SK-N-SH (cell line): ENCODE results near the gene NCF4. TPM values are rescaled to one million over a fixed set of nuclear protein-coding genes. Genes with fewer than 3 reads are reported as not detected.

Source experiments
- CTCF ChIA-PET: fragments of 300-600, 350-600 bp; formaldehyde crosslinking; extraction: SDS; loops from one replicate; lab custom pipeline; 2021; lab: Yijun Ruan, JAX
- POLR2A ChIA-PET: fragments of 350-600 bp; sonication (Branson Sonifier 250); formaldehyde crosslinking; extraction: SDS; loops from one replicate; lab custom pipeline; 2020; ENCODE audit warnings: antibody characterized with exemption, inconsistent platforms; lab: Yijun Ruan, JAX
- DNase-seq: peaks from one replicate; pipeline ENCODE4 v3.0.0; 2012
- H2AFZ ChIP-seq: fragments of 200-600 bp; sonication (generic); 2 replicates; pipeline ENCODE4 v1.8.1; 2016; ENCODE audit warnings: antibody characterized with exemption, mild to moderate bottlenecking, low read depth
- H3F3A ChIP-seq: fragments of 200-600 bp; sonication (generic); replicated peaks from 2 replicates; pipeline ENCODE3; 2016; ENCODE audit warnings: antibody characterized with exemption, mild to moderate bottlenecking; ENCODE audit not compliant: insufficient read depth
- H3K27ac ChIP-seq, 2 experiments: fragments of 200-500 bp in 1 of 2; fragments of 200-600 bp in 1 of 2; sonication (Bioruptor generic) in 1 of 2; sonication (generic), shearing (Covaris generic) in 1 of 2; 2 replicates each; pipeline versions ENCODE4 v1.5.1 to v1.6.1; 2014 to 2016; ENCODE audit warnings: low read depth in 2 of 2, inconsistent platforms in 1 of 2, low read length in 1 of 2, mild to moderate bottlenecking in 1 of 2, mixed read lengths in 1 of 2
- H3K27me3 ChIP-seq: fragments of 200-600 bp; sonication (generic), shearing (Covaris generic); 2 replicates; pipeline ENCODE4 v1.6.1; 2016; ENCODE audit warnings: mixed run types; ENCODE audit not compliant: insufficient read depth
- H3K36me3 ChIP-seq, 2 experiments: fragments of 200-500 bp in 1 of 2; fragments of 200-600 bp in 1 of 2; sonication (Bioruptor generic) in 1 of 2; sonication (generic) in 1 of 2; replicated peaks in 1 of 2; 2 replicates each; pipeline versions ENCODE3 to v1.5.1; 2014 to 2016; ENCODE audit warnings: low read length in 1 of 2, mild to moderate bottlenecking in 1 of 2; ENCODE audit not compliant: insufficient read depth in 2 of 2, control insufficient read depth in 1 of 2
- H3K4me1 ChIP-seq, 2 experiments: fragments of 200-500 bp in 1 of 2; fragments of 200-600 bp in 1 of 2; sonication (Bioruptor generic) in 1 of 2; sonication (generic), shearing (Covaris generic) in 1 of 2; 2 replicates each; pipeline versions ENCODE4 v1.5.1 to v1.6.1; 2014 to 2016; ENCODE audit warnings: low read depth in 1 of 2, low read length in 1 of 2, mixed run types in 1 of 2; ENCODE audit not compliant: insufficient read depth in 2 of 2, control insufficient read depth in 1 of 2
- H3K4me2 ChIP-seq: fragments of 200-600 bp; sonication (generic), shearing (Covaris generic); 2 replicates; pipeline ENCODE4 v1.6.1; 2017; ENCODE audit warnings: mixed run types
- H3K4me3 ChIP-seq, 2 experiments: fragments of 200-500 bp in 1 of 2; fragments of 200-600 bp in 1 of 2; sonication (Bioruptor generic) in 1 of 2; sonication (generic), shearing (Covaris generic) in 1 of 2; 2 replicates each; pipeline versions ENCODE4 v1.5.1 to v1.8.1; 2014 to 2016; ENCODE audit warnings: low read depth in 2 of 2, inconsistent platforms in 1 of 2, low read length in 1 of 2, mild to moderate bottlenecking in 1 of 2, mixed read lengths in 1 of 2, moderate library complexity in 1 of 2
- H3K79me2 ChIP-seq: fragments of 200-600 bp; sonication (generic); 2 replicates; pipeline ENCODE4 v1.8.1; 2017; ENCODE audit warnings: mild to moderate bottlenecking; ENCODE audit not compliant: insufficient read depth
- H3K9ac ChIP-seq: fragments of 200-600 bp; sonication (generic); 2 replicates; pipeline ENCODE4 v1.6.1; 2017; ENCODE audit warnings: mixed run types
- H3K9me2 ChIP-seq: fragments of 200-600 bp; sonication (generic); 2 replicates; pipeline ENCODE4 v1.6.1; 2017; ENCODE audit warnings: mixed run types
- H3K9me3 ChIP-seq: fragments of 200-600 bp; sonication (generic); 2 replicates; pipeline ENCODE4 v1.6.1; 2017; ENCODE audit warnings: mixed run types, mild to moderate bottlenecking, moderate library complexity
- H4K20me1 ChIP-seq: fragments of 200-600 bp; sonication (generic); 2 replicates; pipeline ENCODE4 v1.6.1; 2017; ENCODE audit warnings: mild to moderate bottlenecking, mixed run types; ENCODE audit not compliant: insufficient read depth
- ELF1 ChIP-seq: IDR thresholded peaks from 2 replicates; pipeline ENCODE4 v1.4.0; 2012
- EP300 ChIP-seq, 2 experiments: IDR thresholded peaks; 2 replicates each; pipeline versions ENCODE4 v1.4.0 to v1.6.1; 2012; ENCODE audit warnings: borderline replicate concordance in 1 of 2, low read depth in 1 of 2, low read length in 1 of 2
- EZH2phosphoT487 ChIP-seq: fragments of 200-600 bp; sonication (generic); IDR thresholded peaks from 2 replicates; pipeline ENCODE4 v1.6.1; 2017; ENCODE audit warnings: low read depth, mixed run types, mild to moderate bottlenecking, antibody characterized with exemption, moderate library complexity, borderline replicate concordance
- FOXM1 ChIP-seq: IDR thresholded peaks from 2 replicates; pipeline ENCODE4 v1.4.0; 2012; ENCODE audit warnings: low read depth, mild to moderate bottlenecking
- GATA2 ChIP-seq: sonication (generic); formaldehyde crosslinking; IDR thresholded peaks from 2 replicates; pipeline ENCODE4 v1.5.0; 2020; ENCODE audit warnings: mild to moderate bottlenecking, missing genetic modification reagents
- JUND ChIP-seq: IDR thresholded peaks from 2 replicates; pipeline ENCODE4 v1.4.0; 2012
- PBX3 ChIP-seq: IDR thresholded peaks from 2 replicates; pipeline ENCODE4; 2012
- RXRA ChIP-seq: IDR thresholded peaks from 2 replicates; pipeline ENCODE4 v1.4.0; 2012; ENCODE audit warnings: low read depth, mild to moderate bottlenecking, borderline replicate concordance
- SMC3 ChIP-seq: IDR thresholded peaks from 2 replicates; pipeline ENCODE4 v1.6.1; 2012; ENCODE audit warnings: low read depth, low read length, improper control_type of control experiment
- TAF1 ChIP-seq: IDR thresholded peaks from 2 replicates; pipeline ENCODE4 v1.6.1; 2012; ENCODE audit warnings: low read depth, mild to moderate bottlenecking, low read length, moderate library complexity, borderline replicate concordance
- USF2 ChIP-seq: fragments of 150-350 bp; IDR thresholded peaks from 2 replicates; pipeline ENCODE4 v1.6.1; 2017; ENCODE audit warnings: antibody characterized with exemption, low read length, low read depth, borderline replicate concordance
- ZBTB33 ChIP-seq: IDR thresholded peaks from 2 replicates; pipeline ENCODE4 v1.4.0; 2012; ENCODE audit warnings: low read depth, borderline replicate concordance
- WGBS: methylation state at CpG from one replicate; pipeline ENCODE4 v1.1.6; 2017; ENCODE audit warnings: low lambda C conversion rate; 5-methylcytosine and 5-hydroxymethylcytosine counted together
- polyA plus RNA-seq, 3 experiments: library from polyadenylated mRNA; depleted of rRNA; stranded (reverse); fragments of >200 nt; gene quantifications; 2 replicates each; pipeline ENCODE4 v1.2.3, GENCODE V29; 2012
- TF ChIP-seq, protein P1 (sequence below): fragments of 150-350 bp; IDR thresholded peaks from 2 replicates; pipeline ENCODE4 v1.6.1; 2016; ENCODE audit warnings: mild to moderate bottlenecking, low read depth, low read length

The NCF4 gene
- polyA plus RNA-seq, 1 of the 3 experiments (the other 2 are of a cell fraction): not detected

- no peak for TF ChIP-seq FOXM1
- TF ChIP-seq TAF1: no peak
- TF ChIP-seq, protein P1, sequence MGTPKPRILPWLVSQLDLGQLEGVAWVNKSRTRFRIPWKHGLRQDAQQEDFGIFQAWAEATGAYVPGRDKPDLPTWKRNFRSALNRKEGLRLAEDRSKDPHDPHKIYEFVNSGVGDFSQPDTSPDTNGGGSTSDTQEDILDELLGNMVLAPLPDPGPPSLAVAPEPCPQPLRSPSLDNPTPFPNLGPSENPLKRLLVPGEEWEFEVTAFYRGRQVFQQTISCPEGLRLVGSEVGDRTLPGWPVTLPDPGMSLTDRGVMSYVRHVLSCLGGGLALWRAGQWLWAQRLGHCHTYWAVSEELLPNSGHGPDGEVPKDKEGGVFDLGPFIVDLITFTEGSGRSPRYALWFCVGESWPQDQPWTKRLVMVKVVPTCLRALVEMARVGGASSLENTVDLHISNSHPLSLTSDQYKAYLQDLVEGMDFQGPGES: no peak
- no peak for TF ChIP-seq USF2
- no peak for TF ChIP-seq ZBTB33
- no peak for TF ChIP-seq RXRA
- no peak for TF ChIP-seq ELF1
- no peak for TF ChIP-seq PBX3
- TF ChIP-seq GATA2: no peak
- TF ChIP-seq JUND: no peak
- no peak for TF ChIP-seq SMC3
- TF ChIP-seq EZH2phosphoT487: no peak
- TF ChIP-seq EP300 (IDR thresholded peaks at IDR 0.05; ENCODE audit: borderline replicate concordance in 1 of 2, low read depth in 1 of 2, low read length in 1 of 2): no peak
- peaks cover 0 to 7% of the 10 kb centered on the region in 2 experiments; a peak in 1 of 4 replicates for H3K4me1 ChIP-seq
- 23% methylated on average over 6 of the region's 6 CpGs for WGBS
Measured at GRCh38 chr22:36846949-36847348, 13.9 kb upstream of the NCF4 start.

More at GRCh38 chr22:36846949-36847348, 13.9 kb upstream of the NCF4 start:
- Histone ChIP-seq H3F3A (no peaks in the 10 kb centered on the region), H3K79me2 (no peaks in the 10 kb centered on the region), H3K27ac (no peak overlapping the region), H3K4me2 (no peak overlapping the region), H3K9me2 (no peaks in the 10 kb centered on the region), H3K9me3 (no peaks in the 10 kb centered on the region), H2AFZ (no peak overlapping the region), H3K4me3 (no peak overlapping the region), H3K9ac (no peak overlapping the region), H3K27me3 (peaks cover 37% of the 10 kb centered on the region), H4K20me1 (no peaks in the 10 kb centered on the region), H3K36me3 (no peaks in the 10 kb centered on the region)
- DNase-seq: no peak
- ChIA-PET CTCF (interaction anchor here (1.0 to 5.3 kb wide), 5 partner anchors 11 to 300 kb away, joined by 3 to 85 read pairs (median 3); no protein-coding TSS in a partner anchor), POLR2A (no interaction called here)
